ENCODE data around the gene AKIP1.

Gene AKIP1

GRCh38 chr11:8961401-8961800 lies 50.4 kb downstream of the AKIP1 start:
- DNase-seq = no peak

GRCh38 chr11:8962841-8963240 lies 51.9 kb downstream of the AKIP1 start:
- no peak for DNase-seq

- peak; percentile 71 to 75 for DNase-seq
These were observed 52.8 kb downstream of the AKIP1 start for GRCh38 chr11:8963569-8964323.

DNA sequence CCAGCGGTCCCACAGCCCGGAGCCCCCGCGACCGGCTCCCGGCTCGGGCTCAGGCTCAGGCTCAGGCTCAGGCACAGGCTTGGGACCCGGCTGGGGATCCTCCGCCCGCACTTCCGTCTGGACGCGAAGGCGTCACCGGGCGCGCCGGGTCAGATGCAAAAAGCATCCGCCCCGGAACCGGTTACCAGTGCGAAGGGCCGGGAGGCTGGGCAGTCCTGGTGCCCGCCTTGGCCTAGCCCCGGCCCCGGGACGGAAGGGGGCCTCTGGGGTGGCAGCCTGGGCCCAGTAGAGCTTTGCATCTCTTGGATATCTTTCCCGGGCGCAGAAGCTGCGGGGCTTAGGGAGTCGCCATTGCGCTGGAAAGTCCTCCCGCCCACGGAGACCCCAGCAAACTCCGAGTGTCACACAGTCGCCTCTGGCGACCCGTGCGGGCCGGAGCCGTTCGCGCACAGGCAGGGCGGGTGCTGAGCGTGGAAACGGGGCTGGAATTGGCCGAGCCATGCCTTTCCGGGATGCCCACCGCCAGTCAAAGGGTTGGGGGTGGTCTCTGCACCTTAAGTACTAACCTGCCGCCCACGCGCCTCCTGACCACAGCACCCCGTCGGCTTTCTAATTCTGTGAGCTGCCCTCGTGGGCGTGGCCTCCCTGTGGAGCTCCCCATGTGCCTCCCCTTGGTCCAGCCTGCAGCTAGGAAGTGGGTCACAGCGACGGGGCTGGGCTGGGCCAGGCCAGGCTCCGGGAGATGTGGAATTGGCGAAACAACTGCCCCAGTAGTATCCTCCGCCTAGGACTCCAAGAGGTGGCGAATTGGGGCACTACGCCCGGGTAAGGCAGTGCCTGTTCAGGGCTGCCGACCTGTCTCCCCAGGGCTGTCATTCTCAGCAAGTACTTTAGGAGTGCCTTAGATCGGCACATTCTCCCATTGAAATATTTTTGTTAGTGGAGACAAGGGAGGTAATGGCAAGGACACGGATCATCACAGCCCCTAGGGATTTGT lies 53.6 kb downstream of the AKIP1 start, which contains the start of gene TMEM9B:
TSS of gene TMEM9B (minus strand) at position 119 of the 997 bp plus-strand sequence. CDS start 129 bp downstream, outside the sequence.
- DNase-seq = peak; percentile 65 to 75

- no peak for DNase-seq
These were observed 56.2 kb downstream of the AKIP1 start for GRCh38 chr11:8967184-8967583.
